K562 (cell line): ENCODE measurements around the gene TRIM14. TPM values are rescaled to one million over a fixed set of nuclear protein-coding genes. Genes with fewer than 3 reads are reported as not detected.

ENCODE experiments used
- CHD2 ChIP-seq: IDR thresholded peaks from 2 replicates; pipeline ENCODE4 v1.6.1; 2011; ENCODE audit warnings: low read depth, low read length
- CREB3 ChIP-seq: fragments of 450-650 bp; conservative IDR thresholded peaks from 2 replicates; pipeline ENCODE4 v1.6.1; 2016; ENCODE audit warnings: missing genetic modification characterization, low read depth, mild to moderate bottlenecking, missing compliant biosample characterization, moderate library complexity
- ETV6 ChIP-seq, 3 experiments: fragments of 150-350 bp in 1 of 3; sonication (generic) in 1 of 3; formaldehyde crosslinking in 1 of 3; IDR thresholded peaks; 2 replicates each; pipeline versions ENCODE4 v1.6.1 to v1.8.0; 2014 to 2022; ENCODE audit warnings: borderline replicate concordance in 2 of 3, low read depth in 2 of 3, antibody characterized with exemption in 1 of 3, low read length in 1 of 3, mild to moderate bottlenecking in 1 of 3, missing genetic modification reagents in 1 of 3
- EZH2 ChIP-seq: IDR thresholded peaks from 2 replicates; pipeline ENCODE4 v1.6.1; 2012; ENCODE audit warnings: low read depth, mild to moderate bottlenecking, inconsistent platforms, low read length, borderline replicate concordance
- GTF2A2 ChIP-seq: IDR thresholded peaks from 2 replicates; pipeline ENCODE4 v1.6.1; 2016; ENCODE audit warnings: mild to moderate bottlenecking, missing genetic modification characterization, missing compliant biosample characterization
- NFIC ChIP-seq: fragments of 450-650 bp; IDR thresholded peaks from 2 replicates; pipeline ENCODE4 v1.6.1; 2017; ENCODE audit warnings: mild to moderate bottlenecking, inconsistent platforms
- PRPF4 ChIP-seq: fragments of 200-400 bp; formaldehyde crosslinking; IDR thresholded peaks from one replicate; pipeline ENCODE4 v1.6.1; 2017; ENCODE audit warnings: low read length, low read depth, mild to moderate bottlenecking; ENCODE audit not compliant: insufficient read depth, poor library complexity, severe bottlenecking
- RBFOX2 ChIP-seq: fragments of 200-400 bp; formaldehyde crosslinking; IDR thresholded peaks from 2 replicates; pipeline ENCODE4 v1.6.1; 2017; ENCODE audit warnings: low read depth, mild to moderate bottlenecking, low read length, moderate library complexity
- SMAD3 ChIP-seq: fragments of 450-650 bp; formaldehyde crosslinking; conservative IDR thresholded peaks from 2 replicates; pipeline ENCODE4 v1.4.0; 2020; ENCODE audit warnings: mild to moderate bottlenecking
- SMAD4 ChIP-seq: fragments of 250-450 bp; sonication (Bioruptor Pico); conservative IDR thresholded peaks from 2 replicates; pipeline ENCODE4 v1.8.0; 2021; ENCODE audit warnings: inconsistent platforms, mild to moderate bottlenecking, moderate library complexity
- SNRNP70 ChIP-seq: fragments of 200-400 bp; formaldehyde crosslinking; optimal IDR thresholded peaks from 2 replicates; pipeline ENCODE3; 2017; ENCODE audit warnings: low read depth, low read length
- SRF ChIP-seq, 2 experiments: fragments of 250-450, 450-650 bp in 1 of 2; sonication (Bioruptor Pico) in 1 of 2; sonication (generic) in 1 of 2; formaldehyde crosslinking; IDR thresholded peaks; 2 replicates each; pipeline versions ENCODE4 v1.5.0 to v1.5.1; 2020 to 2022; ENCODE audit warnings: mild to moderate bottlenecking in 1 of 2, missing genetic modification reagents in 1 of 2
- STAT5B ChIP-seq: fragments of 250-450 bp; sonication (Bioruptor Pico); IDR thresholded peaks from 2 replicates; pipeline ENCODE4 v1.8.0; 2021; ENCODE audit warnings: mild to moderate bottlenecking, inconsistent platforms
- TAF7 ChIP-seq: fragments of 450-650 bp; IDR thresholded peaks from 2 replicates; pipeline ENCODE4 v1.6.1; 2016; ENCODE audit warnings: missing genetic modification characterization, missing compliant biosample characterization
- ZNF134 ChIP-seq: fragments of 250-450 bp; sonication (Bioruptor Pico); conservative IDR thresholded peaks from 2 replicates; pipeline ENCODE4 v1.4.0; 2020
- ZNF347 ChIP-seq: fragments of 450-650 bp; formaldehyde crosslinking; IDR thresholded peaks from 2 replicates; pipeline ENCODE4 v1.4.0; 2020; ENCODE audit warnings: low read depth, mild to moderate bottlenecking, moderate library complexity
- ZNF384 ChIP-seq: IDR thresholded peaks from 2 replicates; pipeline ENCODE4 v1.6.1; 2012; ENCODE audit warnings: low read depth, low read length, improper control_type of control experiment
- ZNF696 ChIP-seq: fragments of 250-450 bp; sonication (Bioruptor Pico); conservative IDR thresholded peaks from 2 replicates; pipeline ENCODE4 v1.4.0; 2020; ENCODE audit warnings: mild to moderate bottlenecking, moderate library complexity
- ZNF766 ChIP-seq: fragments of 200-800 bp; sonication (Bioruptor generic); conservative IDR thresholded peaks from 2 replicates; pipeline ENCODE4 v1.6.1; 2016; ENCODE audit warnings: missing genetic modification characterization, missing compliant biosample characterization
- polyA plus RNA-seq, 8 experiments: library from polyadenylated mRNA; depleted of rRNA in 4 of 8; stranded (reverse) in 5 of 8; unstranded in 3 of 8; fragments of >200 nt; fragmentation: Nextera tagmentation in 2 of 8; fragmentation: Illumina TruSeq in 1 of 8; extraction: Ambion mirVana in 2 of 8; extraction: Trizol in 1 of 8; gene quantifications; 2 replicates each; pipeline versions ENCODE4 v1.2.1 to v1.2.3, GENCODE V29; 2011 to 2014; ENCODE audit warnings: inconsistent platforms in 1 of 8, missing spikeins in 1 of 8
- total RNA-seq, 7 experiments: library from RNA; depleted of rRNA in 6 of 7; stranded (reverse); fragments of >200 nt in 6 of 7; fragmentation: Illumina TruSeq in 2 of 7; extraction: Trizol in 2 of 7; gene quantifications; 2 replicates each; pipeline versions ENCODE4 v1.2.1 to v1.2.3, GENCODE V29; 2011 to 2021; ENCODE audit warnings: low replicate concordance in 1 of 7
- TF ChIP-seq, protein P1 (sequence below): fragments of 250-450 bp; sonication (Bioruptor Pico); IDR thresholded peaks from 2 replicates; pipeline ENCODE4 v1.8.0; 2021; ENCODE audit warnings: mild to moderate bottlenecking, moderate library complexity
- TF ChIP-seq, protein P2 (sequence below): fragments of 450-650 bp; conservative IDR thresholded peaks from 2 replicates; pipeline ENCODE4 v1.6.1; 2016; ENCODE audit warnings: missing genetic modification characterization, low read depth, mild to moderate bottlenecking, control low read depth, missing compliant biosample characterization
- TF ChIP-seq, protein P3 (sequence below): fragments of 250-450 bp; sonication (Bioruptor Pico); IDR thresholded peaks from 2 replicates; pipeline ENCODE4 v1.8.0; 2022; ENCODE audit warnings: moderate library complexity, mild to moderate bottlenecking, inconsistent platforms

TRIM14 gene
- total and polyA plus RNA-seq, 9 of the 15 experiments (the other 6 are each of a cell fraction or from before 2014, with no cell fraction given), result 7.6 to 41.0 (median 17.9) TPM

- TF ChIP-seq, protein P1, sequence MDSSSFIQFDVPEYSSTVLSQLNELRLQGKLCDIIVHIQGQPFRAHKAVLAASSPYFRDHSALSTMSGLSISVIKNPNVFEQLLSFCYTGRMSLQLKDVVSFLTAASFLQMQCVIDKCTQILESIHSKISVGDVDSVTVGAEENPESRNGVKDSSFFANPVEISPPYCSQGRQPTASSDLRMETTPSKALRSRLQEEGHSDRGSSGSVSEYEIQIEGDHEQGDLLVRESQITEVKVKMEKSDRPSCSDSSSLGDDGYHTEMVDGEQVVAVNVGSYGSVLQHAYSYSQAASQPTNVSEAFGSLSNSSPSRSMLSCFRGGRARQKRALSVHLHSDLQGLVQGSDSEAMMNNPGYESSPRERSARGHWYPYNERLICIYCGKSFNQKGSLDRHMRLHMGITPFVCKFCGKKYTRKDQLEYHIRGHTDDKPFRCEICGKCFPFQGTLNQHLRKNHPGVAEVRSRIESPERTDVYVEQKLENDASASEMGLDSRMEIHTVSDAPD (CRISPR knock-in tag), result 0 out of 2 replicates have a peak, but pooled peaks have one; percentile 26
- TF ChIP-seq ZNF384 (peak; percentile 25; the same call in 1 of the 2 replicates), CHD2 (no peak), SMAD4 (CRISPR knock-in tag) (peak; percentile 90), SRF (CRISPR knock-in tag; IDR thresholded peaks at IDR 0.05) (peak in 1 of 2 experiments; percentile 47; a peak in 1 of 4 replicates), ZNF766 (peak; percentile 77), ZNF696 (CRISPR knock-in tag) (peak; percentile 70; the same call in 1 of the 2 replicates), SNRNP70 (no peak), PRPF4 (no peak), STAT5B (peak; percentile 57; the same call in 1 of the 2 replicates), ZNF134 (CRISPR knock-in tag) (peak; percentile 61), GTF2A2 (tag) (no peak), ETV6 (IDR thresholded peaks at IDR 0.05; ENCODE audit: borderline replicate concordance in 1 of 2, low read depth in 2 of 2, low read length in 1 of 2) (no peak), ETV6 (CRISPR knock-in tag; IDR thresholded peaks at IDR 0.05; ENCODE audit: borderline replicate concordance) (no peak), SMAD3 (CRISPR knock-in tag) (peak; percentile 85), ZNF347 (CRISPR knock-in tag) (peak; percentile 70; the same call in 1 of the 2 replicates), TAF7 (tag) (peak; percentile 71), NFIC (no peak), CREB3 (tag) (peak; percentile 97), EZH2 (no peak), RBFOX2 (no peak)
- TF ChIP-seq, protein P2, sequence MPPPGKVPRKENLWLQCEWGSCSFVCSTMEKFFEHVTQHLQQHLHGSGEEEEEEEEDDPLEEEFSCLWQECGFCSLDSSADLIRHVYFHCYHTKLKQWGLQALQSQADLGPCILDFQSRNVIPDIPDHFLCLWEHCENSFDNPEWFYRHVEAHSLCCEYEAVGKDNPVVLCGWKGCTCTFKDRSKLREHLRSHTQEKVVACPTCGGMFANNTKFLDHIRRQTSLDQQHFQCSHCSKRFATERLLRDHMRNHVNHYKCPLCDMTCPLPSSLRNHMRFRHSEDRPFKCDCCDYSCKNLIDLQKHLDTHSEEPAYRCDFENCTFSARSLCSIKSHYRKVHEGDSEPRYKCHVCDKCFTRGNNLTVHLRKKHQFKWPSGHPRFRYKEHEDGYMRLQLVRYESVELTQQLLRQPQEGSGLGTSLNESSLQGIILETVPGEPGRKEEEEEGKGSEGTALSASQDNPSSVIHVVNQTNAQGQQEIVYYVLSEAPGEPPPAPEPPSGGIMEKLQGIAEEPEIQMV, result peak; percentile 82
- TF ChIP-seq, protein P3, sequence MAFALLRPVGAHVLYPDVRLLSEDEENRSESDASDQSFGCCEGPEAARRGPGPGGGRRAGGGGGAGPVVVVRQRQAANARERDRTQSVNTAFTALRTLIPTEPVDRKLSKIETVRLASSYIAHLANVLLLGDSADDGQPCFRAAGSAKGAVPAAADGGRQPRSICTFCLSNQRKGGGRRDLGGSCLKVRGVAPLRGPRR, result 0 out of 2 replicates have a peak, but pooled peaks have one; percentile 66
These were observed 69.5 kb downstream of the TRIM14 start (continued) for GRCh38 chr9:98049288-98050072.
